Thyroid gland (tissue), 4 donors: ENCODE results near the gene GALR3.

Experiments used
- POLR2A ChIP-seq, 2 donors: fragments of 450-650 bp; IDR thresholded peaks; one replicate each; pipeline ENCODE4 v1.6.1; 2017; ENCODE audit warnings: antibody characterized with exemption in 2 of 2, mild to moderate bottlenecking in 2 of 2, moderate library complexity in 1 of 2
- TF ChIP-seq, protein P1 (sequence below), 6 experiments: fragments of 200-600 bp in 3 of 6; fragments of 450-650 bp in 3 of 6; sonication (generic) in 3 of 6; IDR thresholded peaks; one replicate each; pipeline ENCODE4 v1.5.1; 2016 to 2019; ENCODE audit warnings: antibody characterized with exemption in 6 of 6, mild to moderate bottlenecking in 2 of 6, inconsistent platforms in 1 of 6, moderate library complexity in 1 of 6

DNA sequence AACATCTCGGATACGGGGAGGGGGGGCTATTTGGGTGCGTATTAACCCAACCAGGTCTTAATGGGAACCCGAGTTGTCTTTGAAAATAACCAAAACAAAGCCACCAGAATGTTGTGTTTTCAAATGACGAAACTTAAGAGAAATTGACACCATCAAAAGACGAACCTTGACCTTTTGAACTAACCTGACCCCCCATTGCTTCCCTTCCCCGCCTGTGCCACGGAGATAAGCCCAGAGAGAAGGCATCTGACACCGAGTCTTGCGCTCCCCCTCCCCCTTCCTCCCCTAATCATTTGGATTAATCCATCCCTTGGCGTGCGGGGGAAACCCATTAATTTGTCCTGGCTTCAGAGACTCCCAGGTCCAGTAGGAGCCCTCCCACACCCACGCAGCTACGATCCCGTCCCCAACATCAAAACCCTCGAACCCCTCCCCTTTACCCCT, 20.0 kb upstream of the GALR3 start:
- TF ChIP-seq, protein P1, sequence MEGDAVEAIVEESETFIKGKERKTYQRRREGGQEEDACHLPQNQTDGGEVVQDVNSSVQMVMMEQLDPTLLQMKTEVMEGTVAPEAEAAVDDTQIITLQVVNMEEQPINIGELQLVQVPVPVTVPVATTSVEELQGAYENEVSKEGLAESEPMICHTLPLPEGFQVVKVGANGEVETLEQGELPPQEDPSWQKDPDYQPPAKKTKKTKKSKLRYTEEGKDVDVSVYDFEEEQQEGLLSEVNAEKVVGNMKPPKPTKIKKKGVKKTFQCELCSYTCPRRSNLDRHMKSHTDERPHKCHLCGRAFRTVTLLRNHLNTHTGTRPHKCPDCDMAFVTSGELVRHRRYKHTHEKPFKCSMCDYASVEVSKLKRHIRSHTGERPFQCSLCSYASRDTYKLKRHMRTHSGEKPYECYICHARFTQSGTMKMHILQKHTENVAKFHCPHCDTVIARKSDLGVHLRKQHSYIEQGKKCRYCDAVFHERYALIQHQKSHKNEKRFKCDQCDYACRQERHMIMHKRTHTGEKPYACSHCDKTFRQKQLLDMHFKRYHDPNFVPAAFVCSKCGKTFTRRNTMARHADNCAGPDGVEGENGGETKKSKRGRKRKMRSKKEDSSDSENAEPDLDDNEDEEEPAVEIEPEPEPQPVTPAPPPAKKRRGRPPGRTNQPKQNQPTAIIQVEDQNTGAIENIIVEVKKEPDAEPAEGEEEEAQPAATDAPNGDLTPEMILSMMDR (IDR thresholded peaks at IDR 0.05): no peak
- TF ChIP-seq POLR2A (IDR thresholded peaks at IDR 0.05): no peak
